HEK293 (cell line): ENCODE results near the gene ETFBKMT.

Experiments
- CTCF ChIA-PET: fragments of 350-600 bp; formaldehyde crosslinking; extraction: SDS; loops from one replicate; lab custom pipeline; 2021; ENCODE audit warnings: antibody characterized with exemption; lab: Yijun Ruan, JAX
- POLR2A ChIA-PET: fragments of 300-600 bp; formaldehyde crosslinking; extraction: SDS; loops from one replicate; lab custom pipeline; 2020; ENCODE audit warnings: antibody characterized with exemption, inconsistent platforms; lab: Yijun Ruan, JAX
- H3K27ac ChIP-seq: fragments of 200-500 bp; sonication (Bioruptor generic); 2 replicates; pipeline ENCODE4 v1.5.1; 2014; ENCODE audit warnings: low read depth, low read length, control low read depth, inconsistent platforms; ENCODE audit errors: extremely low read depth
- H3K36me3 ChIP-seq, 2 experiments: fragments of 200-500 bp in 1 of 2; sonication (Bioruptor generic) in 1 of 2; 1 replicate in 1 of 2; 2 replicates in 1 of 2; pipeline ENCODE4 v1.5.1; 2014 to 2017; ENCODE audit warnings: inconsistent platforms in 2 of 2, low read length in 2 of 2; ENCODE audit not compliant: control insufficient read depth in 2 of 2, insufficient read depth in 1 of 2
- H3K4me1 ChIP-seq: fragments of 200-500 bp; sonication (Bioruptor generic); 2 replicates; pipeline ENCODE4 v1.5.1; 2014; ENCODE audit warnings: mild to moderate bottlenecking, low read length, inconsistent platforms; ENCODE audit not compliant: control insufficient read depth, insufficient read depth
- H3K4me3 ChIP-seq: 2 replicates; pipeline ENCODE4 v1.5.1; 2011; ENCODE audit warnings: low read depth, mild to moderate bottlenecking, control low read depth, low read length, moderate library complexity
- H3K9me3 ChIP-seq: fragments of 200-500 bp; sonication (Bioruptor generic); 2 replicates; pipeline ENCODE4 v1.5.1; 2014; ENCODE audit warnings: low read depth, low read length, inconsistent platforms; ENCODE audit not compliant: control insufficient read depth, insufficient read depth
- ATF2 ChIP-seq: fragments of 450-650 bp; formaldehyde crosslinking; IDR thresholded peaks from 2 replicates; pipeline ENCODE4 v1.5.1; 2016; ENCODE audit warnings: missing biosample characterization, missing genetic modification characterization, low read depth
- EGR2 ChIP-seq: fragments of 450-650 bp; formaldehyde crosslinking; IDR thresholded peaks from 2 replicates; pipeline ENCODE4 v1.5.1; 2016; ENCODE audit warnings: low read depth, missing biosample characterization, missing genetic modification characterization
- GFI1B ChIP-seq: fragments of 450-650 bp; formaldehyde crosslinking; IDR thresholded peaks from 2 replicates; pipeline ENCODE4 v1.5.1; 2016; ENCODE audit warnings: missing biosample characterization, missing genetic modification characterization
- KLF16 ChIP-seq: fragments of 450-650 bp; formaldehyde crosslinking; IDR thresholded peaks from 2 replicates; pipeline ENCODE4 v1.5.1; 2017; ENCODE audit warnings: missing biosample characterization, missing genetic modification characterization
- PRDM6 ChIP-seq: fragments of 450-650 bp; formaldehyde crosslinking; IDR thresholded peaks from 2 replicates; pipeline ENCODE4 v1.5.1; 2017; ENCODE audit warnings: missing biosample characterization, missing genetic modification characterization
- SCRT1 ChIP-seq: fragments of 450-650 bp; formaldehyde crosslinking; IDR thresholded peaks from 2 replicates; pipeline ENCODE4 v1.5.1; 2016; ENCODE audit warnings: missing biosample characterization, missing genetic modification characterization, borderline replicate concordance
- TCF7L2 ChIP-seq: IDR thresholded peaks from 2 replicates; pipeline ENCODE4 v1.6.1; 2011; ENCODE audit warnings: low read depth, mild to moderate bottlenecking, inconsistent platforms, low read length, moderate library complexity, borderline replicate concordance
- TSHZ1 ChIP-seq: fragments of 450-650 bp; formaldehyde crosslinking; IDR thresholded peaks from 2 replicates; pipeline ENCODE4 v1.5.1; 2016; ENCODE audit warnings: missing biosample characterization, missing genetic modification characterization, borderline replicate concordance
- ZFP41 ChIP-seq: fragments of 450-650 bp; formaldehyde crosslinking; IDR thresholded peaks from 2 replicates; pipeline ENCODE4 v1.5.1; 2016; ENCODE audit warnings: missing biosample characterization, missing genetic modification characterization, borderline replicate concordance
- ZNF214 ChIP-seq: fragments of 450-650 bp; formaldehyde crosslinking; IDR thresholded peaks from 2 replicates; pipeline ENCODE4 v1.5.1; 2017; ENCODE audit warnings: missing biosample characterization, mild to moderate bottlenecking, missing genetic modification characterization, borderline replicate concordance
- ZNF324 ChIP-seq: fragments of 450-650 bp; formaldehyde crosslinking; IDR thresholded peaks from 2 replicates; pipeline ENCODE4 v1.5.1; 2016; ENCODE audit warnings: missing biosample characterization, missing genetic modification characterization
- ZNF335 ChIP-seq: fragments of 450-650 bp; formaldehyde crosslinking; conservative IDR thresholded peaks from 2 replicates; pipeline ENCODE4 v1.5.1; 2016; ENCODE audit warnings: missing biosample characterization, missing genetic modification characterization
- ZNF362 ChIP-seq: fragments of 450-650 bp; formaldehyde crosslinking; IDR thresholded peaks from 2 replicates; pipeline ENCODE4 v1.5.1; 2016; ENCODE audit warnings: missing biosample characterization, missing genetic modification characterization
- ZNF473 ChIP-seq: fragments of 450-650 bp; formaldehyde crosslinking; IDR thresholded peaks from 2 replicates; pipeline ENCODE4 v1.5.1; 2017; ENCODE audit warnings: missing biosample characterization, missing genetic modification characterization
- ZNF600 ChIP-seq: fragments of 450-650 bp; formaldehyde crosslinking; IDR thresholded peaks from 2 replicates; pipeline ENCODE4 v1.5.1; 2016; ENCODE audit warnings: missing biosample characterization, missing genetic modification characterization
- ZNF664 ChIP-seq: fragments of 450-650 bp; formaldehyde crosslinking; IDR thresholded peaks from 2 replicates; pipeline ENCODE4 v1.5.1; 2016; ENCODE audit warnings: missing biosample characterization, missing genetic modification characterization
- ZNF785 ChIP-seq: fragments of 450-650 bp; formaldehyde crosslinking; IDR thresholded peaks from 2 replicates; pipeline ENCODE4 v1.5.1; 2016; ENCODE audit warnings: missing biosample characterization, missing genetic modification characterization

Gene ETFBKMT

GRCh38 chr12:31655792-31656191 lies 3.7 kb upstream of the ETFBKMT start:
- no peaks in the 10 kb centered on the region for H3K4me1 ChIP-seq
- no peaks in the 10 kb centered on the region for H3K9me3 ChIP-seq
- ChIA-PET POLR2A (no interaction called here), CTCF (interaction anchor here (0.9 to 1.0 kb wide), 2 partner anchors 253 to 1016 kb away, joined by 3 read pairs; no protein-coding TSS in a partner anchor)
- H3K36me3 ChIP-seq: no peaks in the 10 kb centered on the region
- H3K27ac ChIP-seq: no peak overlapping the region
- TF ChIP-seq ZNF664 (tag by site-specific recombination) (peak; percentile 97), ZNF473 (tag by site-specific recombination) (no peak)
- no peak overlapping the region for H3K4me3 ChIP-seq

GRCh38 chr12:31658471-31659086 lies 909 bp upstream of the ETFBKMT start:
- POLR2A ChIA-PET: interaction anchor here (0.6 to 1.5 kb wide), 3 partner anchors 70 to 882 kb away, joined by 3 to 8 read pairs (median 3); partner anchors contain the start of gene AMN1
- Histone ChIP-seq H3K4me1 (no peaks in the 10 kb centered on the region), H3K27ac (0 out of 2 replicates have a peak overlapping the region, but pooled peaks have one; percentile 67), H3K36me3 (no peaks in the 10 kb centered on the region), H3K4me3 (peak overlapping the region; percentile 69), H3K9me3 (no peaks in the 10 kb centered on the region)
- CTCF ChIA-PET: interaction anchor here (0.6 to 0.9 kb wide), 2 partner anchors 23 to 136 kb away, joined by 3 read pairs; no protein-coding TSS in a partner anchor
- no peak for TF ChIP-seq ZNF664 (tag by site-specific recombination)
- peak; percentile 92 for TF ChIP-seq ZNF362 (tag by site-specific recombination)
- no peak for TF ChIP-seq KLF16 (tag by site-specific recombination)
- peak; percentile 84 for TF ChIP-seq ZNF335 (tag by site-specific recombination)
- TF ChIP-seq EGR2 (tag by site-specific recombination): no peak
- TF ChIP-seq PRDM6 (tag by site-specific recombination): no peak
- TF ChIP-seq ZNF785: no peak
- no peak for TF ChIP-seq GFI1B
- no peak for TF ChIP-seq SCRT1 (tag by site-specific recombination)
- no peak for TF ChIP-seq ZNF324 (tag by site-specific recombination)
- TF ChIP-seq TSHZ1 (tag by site-specific recombination): no peak
- no peak for TF ChIP-seq TCF7L2
- no peak for TF ChIP-seq ZFP41 (tag by site-specific recombination)
- TF ChIP-seq ZNF214: no peak
- no peak for TF ChIP-seq ZNF600
- TF ChIP-seq ATF2: no peak
